H9 (cell line): ENCODE measurements around the gene SCNN1B. TPM values are rescaled to one million over a fixed set of nuclear protein-coding genes. Genes with fewer than 3 reads are reported as not detected.

Experiments used
- DNase-seq: peaks from one replicate; pipeline ENCODE4 v3.0.0-alpha.2; 2017
- H2AFZ ChIP-seq: one replicate; pipeline ENCODE4 v1.6.1; 2013; ENCODE audit warnings: mild to moderate bottlenecking, low read length, control low read depth, moderate library complexity
- H2AK5ac ChIP-seq: 2 replicates; pipeline ENCODE4 v1.6.1; 2013; ENCODE audit warnings: low read length, control low read depth, mixed read lengths; ENCODE audit not compliant: insufficient read length
- H2BK120ac ChIP-seq: one replicate; pipeline ENCODE4 v1.6.1; 2013; ENCODE audit warnings: low read depth, mild to moderate bottlenecking, low read length, control low read depth, inconsistent platforms; ENCODE audit not compliant: poor library complexity, severe bottlenecking
- H2BK12ac ChIP-seq: 2 replicates; pipeline ENCODE4 v1.6.1; 2013; ENCODE audit warnings: low read length, control low read depth, mixed read lengths, low read depth; ENCODE audit not compliant: insufficient read length
- H2BK15ac ChIP-seq: 2 replicates; pipeline ENCODE4 v1.6.1; 2013; ENCODE audit warnings: low read depth, low read length, control low read depth
- H2BK20ac ChIP-seq: one replicate; pipeline ENCODE4 v1.6.1; 2013; ENCODE audit warnings: low read depth, mild to moderate bottlenecking, low read length, control low read depth, inconsistent platforms; ENCODE audit not compliant: poor library complexity, severe bottlenecking
- H2BK5ac ChIP-seq: 2 replicates; pipeline ENCODE4 v1.6.1; 2013; ENCODE audit warnings: low read length, control low read depth, mixed read lengths; ENCODE audit not compliant: insufficient read length
- H3K14ac ChIP-seq: 2 replicates; pipeline ENCODE4 v1.6.1; 2013; ENCODE audit warnings: low read length, control low read depth; ENCODE audit not compliant: insufficient read depth
- H3K18ac ChIP-seq: 2 replicates; pipeline ENCODE4 v1.6.1; 2013; ENCODE audit warnings: low read depth, mild to moderate bottlenecking, mixed read lengths, low read length, control low read depth; ENCODE audit not compliant: insufficient read length
- H3K23ac ChIP-seq: 2 replicates; pipeline ENCODE4 v1.6.1; 2013; ENCODE audit warnings: low read length, control low read depth, mixed read lengths, low read depth; ENCODE audit not compliant: insufficient read length
- H3K23me2 ChIP-seq: 2 replicates; pipeline ENCODE4 v1.6.1; 2013; ENCODE audit warnings: low read depth, mild to moderate bottlenecking, mixed read lengths, low read length, control low read depth; ENCODE audit not compliant: insufficient read length, poor library complexity, severe bottlenecking
- H3K27ac ChIP-seq: 2 replicates; pipeline ENCODE4 v1.5.1; 2013; ENCODE audit warnings: low read length, control low read depth, mixed read lengths, low read depth; ENCODE audit not compliant: insufficient read length
- H3K27me3 ChIP-seq: 2 replicates; pipeline ENCODE4 v1.6.1; 2013; ENCODE audit warnings: low read length, control low read depth, inconsistent platforms; ENCODE audit not compliant: insufficient read depth
- H3K4ac ChIP-seq: 2 replicates; pipeline ENCODE4 v1.6.1; 2013; ENCODE audit warnings: low read depth, mild to moderate bottlenecking, control low read depth, inconsistent platforms, low read length, moderate library complexity
- H3K4me1 ChIP-seq: 2 replicates; pipeline ENCODE4 v1.6.1; 2013; ENCODE audit warnings: low read length, control low read depth, inconsistent platforms; ENCODE audit not compliant: insufficient read depth
- H3K4me2 ChIP-seq: 2 replicates; pipeline ENCODE4 v1.6.1; 2013; ENCODE audit warnings: low read length, control low read depth, mixed read lengths; ENCODE audit not compliant: insufficient read length, insufficient read depth
- H3K56ac ChIP-seq: 2 replicates; pipeline ENCODE4 v1.6.1; 2013; ENCODE audit warnings: low read depth, mild to moderate bottlenecking, mixed read lengths, low read length, control low read depth; ENCODE audit not compliant: insufficient read length
- H3K79me1 ChIP-seq: 2 replicates; pipeline ENCODE4 v1.6.1; 2013; ENCODE audit warnings: low read depth, mild to moderate bottlenecking, moderate library complexity, low read length, control low read depth, inconsistent platforms; ENCODE audit not compliant: insufficient read depth, poor library complexity, severe bottlenecking
- H3K79me2 ChIP-seq: 2 replicates; pipeline ENCODE4 v1.6.1; 2013; ENCODE audit warnings: low read length, control low read depth, inconsistent platforms; ENCODE audit not compliant: insufficient read depth
- H3K9ac ChIP-seq: 2 replicates; pipeline ENCODE4 v1.6.1; 2013; ENCODE audit warnings: low read length, control low read depth, mixed read lengths; ENCODE audit not compliant: insufficient read length; ENCODE audit errors: extremely low read depth
- H3K9me3 ChIP-seq: one replicate; pipeline ENCODE4 v1.6.1; 2013; ENCODE audit warnings: low read depth, low read length, inconsistent platforms; ENCODE audit not compliant: control insufficient read depth
- H3T11ph ChIP-seq: one replicate; pipeline ENCODE4 v1.6.1; 2013; ENCODE audit warnings: mild to moderate bottlenecking, low read length, control low read depth, inconsistent platforms
- H4K20me1 ChIP-seq: one replicate; pipeline ENCODE4 v1.6.1; 2013; ENCODE audit not compliant: control insufficient read depth, insufficient read length, insufficient read depth
- H4K5ac ChIP-seq: 2 replicates; pipeline ENCODE4 v1.6.1; 2013; ENCODE audit warnings: low read depth, mild to moderate bottlenecking, mixed read lengths, low read length, control low read depth; ENCODE audit not compliant: insufficient read length
- H4K8ac ChIP-seq: replicated peaks from 2 replicates; pipeline ENCODE4 v1.6.1; 2013; ENCODE audit warnings: low read length, control low read depth, mixed read lengths, low read depth; ENCODE audit not compliant: insufficient read length
- H4K91ac ChIP-seq: 2 replicates; pipeline ENCODE4 v1.6.1; 2013; ENCODE audit warnings: low read depth, mild to moderate bottlenecking, moderate library complexity, mixed read lengths, low read length, control low read depth; ENCODE audit not compliant: insufficient read length
- H3K27ac Mint-ChIP-seq, 3 experiments: 2 replicates in 2 of 3; 3 replicates in 1 of 3; pipeline ENCODE4 v1.8.0; 2020 to 2021; ENCODE audit warnings: mixed read lengths in 3 of 3, mild to moderate bottlenecking in 1 of 3, moderate library complexity in 1 of 3
- H3K27me3 Mint-ChIP-seq: 2 replicates; pipeline ENCODE4 v1.8.0; 2021; ENCODE audit warnings: low read depth, mild to moderate bottlenecking, moderate library complexity, mixed read lengths
- H3K36me3 Mint-ChIP-seq, 3 experiments: 2 replicates in 2 of 3; 3 replicates in 1 of 3; pipeline ENCODE4 v1.8.0; 2020 to 2021; ENCODE audit warnings: low read depth in 3 of 3, mixed read lengths in 3 of 3; ENCODE audit not compliant: insufficient read depth in 1 of 3
- H3K4me1 Mint-ChIP-seq, 2 experiments: 2 replicates each; pipeline ENCODE4 v1.8.0; 2020; ENCODE audit warnings: mixed read lengths in 2 of 2
- H3K4me3 Mint-ChIP-seq, 2 experiments: 2 replicates in 1 of 2; 3 replicates in 1 of 2; pipeline ENCODE4 v1.8.0; 2020 to 2021; ENCODE audit warnings: mild to moderate bottlenecking in 2 of 2, mixed read lengths in 2 of 2, moderate library complexity in 1 of 2
- H3K9me3 Mint-ChIP-seq, 2 experiments: 2 replicates in 1 of 2; 3 replicates in 1 of 2; pipeline ENCODE4 v1.8.0; 2020; ENCODE audit warnings: mild to moderate bottlenecking in 2 of 2, mixed read lengths in 2 of 2, moderate library complexity in 1 of 2
- WGBS: extraction: QIAGEN DNeasy Blood & Tissue Kit; methylation state at CpG from one replicate; pipeline ENCODE4 v1.1.7; 2013; ENCODE audit warnings: missing lambda C conversion rate, low lambda C conversion rate, mixed read lengths; ENCODE audit not compliant: insufficient read length; ENCODE audit errors: extremely low coverage; 5-methylcytosine and 5-hydroxymethylcytosine counted together
- total RNA-seq: library from RNA; stranded (reverse); gene quantifications from 2 replicates; pipeline ENCODE4 v1.2.1, GENCODE V29; 2021
- TF ChIP-seq, protein P1 (sequence below): fragments of 200-600 bp; sonication (generic); conservative IDR thresholded peaks from 3 replicates; pipeline ENCODE4 v1.8.0; 2021; ENCODE audit warnings: antibody characterized with exemption, mild to moderate bottlenecking

SCNN1B gene
- total RNA-seq, 1 experiment from 2014 or later: 0.11 TPM

DNA sequence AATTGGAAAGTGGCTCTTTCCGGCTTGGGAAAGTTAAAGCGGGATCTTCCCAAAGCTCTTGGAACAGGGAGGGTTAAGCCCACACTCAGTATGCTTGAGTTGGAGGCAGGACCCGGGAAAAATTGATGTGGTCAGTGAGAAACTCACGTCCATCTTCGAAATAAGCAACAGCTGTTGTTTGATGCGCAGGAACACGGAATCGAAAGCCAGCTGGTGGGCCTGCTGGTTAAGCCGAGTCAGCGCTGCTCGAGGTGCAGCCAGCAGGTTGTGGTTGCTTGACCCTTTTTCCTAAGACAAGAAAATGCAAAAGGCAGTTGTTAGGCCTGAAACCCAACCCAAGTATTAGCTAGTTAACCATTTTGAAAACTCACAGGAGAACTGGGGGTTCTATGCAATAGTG lies 101.4 kb downstream of the SCNN1B start:
- Histone ChIP-seq H3K9me3 (no peaks in the 10 kb centered on the region), H4K5ac (no peak overlapping the region), H3K14ac (no peak overlapping the region), H3K18ac (no peak overlapping the region), H3K27ac (no peak overlapping the region), H2AFZ (no peak overlapping the region), H3K79me2 (no peaks in the 10 kb centered on the region), H4K20me1 (no peaks in the 10 kb centered on the region), H3K4me1 (peaks cover 8% of the 10 kb centered on the region; the same call in 1 of the 2 replicates), H3K9ac (no peak overlapping the region), H3K56ac (no peak overlapping the region), H3K4me2 (no peak overlapping the region), H4K8ac (no peak overlapping the region), H3K27me3 (no peaks in the 10 kb centered on the region), H3K79me1 (no peaks in the 10 kb centered on the region), H2BK12ac (no peak overlapping the region), H2BK20ac (no peak overlapping the region), H4K91ac (no peak overlapping the region), H3K23me2 (no peaks in the 10 kb centered on the region), H2BK120ac (no peak overlapping the region), H3K4ac (no peak overlapping the region), H2AK5ac (no peak overlapping the region), H2BK5ac (no peak overlapping the region), H2BK15ac (no peak overlapping the region), H3K23ac (no peak overlapping the region), H3T11ph (no peak overlapping the region)
- TF ChIP-seq, protein P1, sequence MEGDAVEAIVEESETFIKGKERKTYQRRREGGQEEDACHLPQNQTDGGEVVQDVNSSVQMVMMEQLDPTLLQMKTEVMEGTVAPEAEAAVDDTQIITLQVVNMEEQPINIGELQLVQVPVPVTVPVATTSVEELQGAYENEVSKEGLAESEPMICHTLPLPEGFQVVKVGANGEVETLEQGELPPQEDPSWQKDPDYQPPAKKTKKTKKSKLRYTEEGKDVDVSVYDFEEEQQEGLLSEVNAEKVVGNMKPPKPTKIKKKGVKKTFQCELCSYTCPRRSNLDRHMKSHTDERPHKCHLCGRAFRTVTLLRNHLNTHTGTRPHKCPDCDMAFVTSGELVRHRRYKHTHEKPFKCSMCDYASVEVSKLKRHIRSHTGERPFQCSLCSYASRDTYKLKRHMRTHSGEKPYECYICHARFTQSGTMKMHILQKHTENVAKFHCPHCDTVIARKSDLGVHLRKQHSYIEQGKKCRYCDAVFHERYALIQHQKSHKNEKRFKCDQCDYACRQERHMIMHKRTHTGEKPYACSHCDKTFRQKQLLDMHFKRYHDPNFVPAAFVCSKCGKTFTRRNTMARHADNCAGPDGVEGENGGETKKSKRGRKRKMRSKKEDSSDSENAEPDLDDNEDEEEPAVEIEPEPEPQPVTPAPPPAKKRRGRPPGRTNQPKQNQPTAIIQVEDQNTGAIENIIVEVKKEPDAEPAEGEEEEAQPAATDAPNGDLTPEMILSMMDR: no peak
- Mint-ChIP-seq H3K4me1 (peaks cover 34 to 43% of the 10 kb centered on the region in 2 experiments), H3K27ac (peak overlapping the region in 1 of 3 experiments; percentile 13; a peak in 1 of 7 replicates), H3K9me3 (no peaks in the 10 kb centered on the region), H3K36me3 (peaks cover 4 to 60% (median 42%) of the 10 kb centered on the region in 3 experiments; a peak in 6 of 7 replicates), H3K27me3 (no peaks in the 10 kb centered on the region), H3K4me3 (no peak overlapping the region)
- no peak for DNase-seq
- WGBS: no CpG with 5 or more reads among the region's 11 CpGs
